Neuronal stem cell (in vitro differentiated cells): Measurements from ENCODE around the gene ERC2.

ENCODE experiments used
- DNase-seq: peaks from one replicate; pipeline ENCODE4 v3.0.0-alpha.2; 2013; ENCODE audit warnings: low spot score
- H2AFZ ChIP-seq: one replicate; pipeline ENCODE4 v1.6.1; 2013; ENCODE audit warnings: mild to moderate bottlenecking, low read length, inconsistent platforms
- H2AK5ac ChIP-seq: 2 replicates; pipeline ENCODE4 v1.6.1; 2013; ENCODE audit warnings: low read depth, mild to moderate bottlenecking, inconsistent platforms, low read length, moderate library complexity, mixed read lengths
- H2BK120ac ChIP-seq: 2 replicates; pipeline ENCODE4 v1.6.1; 2013; ENCODE audit warnings: low read depth, mild to moderate bottlenecking, inconsistent platforms, low read length, moderate library complexity, mixed read lengths
- H2BK12ac ChIP-seq: one replicate; pipeline ENCODE4 v1.6.1; 2013; ENCODE audit warnings: low read length, inconsistent platforms
- H2BK15ac ChIP-seq: 2 replicates; pipeline ENCODE4 v1.6.1; 2013; ENCODE audit warnings: mild to moderate bottlenecking, low read length, inconsistent platforms, mixed read lengths
- H2BK5ac ChIP-seq: one replicate; pipeline ENCODE4 v1.6.1; 2013; ENCODE audit warnings: inconsistent platforms, mild to moderate bottlenecking, low read length, moderate library complexity
- H3K14ac ChIP-seq: one replicate; pipeline ENCODE4 v1.6.1; 2013; ENCODE audit warnings: low read length, inconsistent platforms
- H3K18ac ChIP-seq: 2 replicates; pipeline ENCODE4 v1.6.1; 2013; ENCODE audit warnings: low read length, inconsistent platforms
- H3K23ac ChIP-seq: 2 replicates; pipeline ENCODE4 v1.6.1; 2013; ENCODE audit warnings: low read depth, mild to moderate bottlenecking, mixed read lengths, low read length, inconsistent platforms; ENCODE audit not compliant: poor library complexity
- H3K27ac ChIP-seq: replicated peaks from 3 replicates; pipeline ENCODE4 v1.5.1; 2013; ENCODE audit warnings: low read length, inconsistent platforms
- H3K27me3 ChIP-seq, 3 experiments: 2 replicates each; pipeline ENCODE4 v1.6.1; 2013; ENCODE audit warnings: low read length in 3 of 3, mild to moderate bottlenecking in 2 of 3, inconsistent platforms in 1 of 3, low read depth in 1 of 3, mixed read lengths in 1 of 3, moderate library complexity in 1 of 3; ENCODE audit not compliant: control insufficient read depth in 3 of 3, insufficient read depth in 3 of 3
- H3K36me3 ChIP-seq, 2 donors: replicated peaks in 1 of 2; 2 replicates each; pipeline ENCODE4 v1.6.1; 2013; ENCODE audit warnings: low read length in 2 of 2; ENCODE audit not compliant: control insufficient read depth in 2 of 2, insufficient read depth in 2 of 2
- H3K4ac ChIP-seq: 2 replicates; pipeline ENCODE4 v1.6.1; 2013; ENCODE audit warnings: inconsistent platforms, mild to moderate bottlenecking, low read length, moderate library complexity
- H3K4me1 ChIP-seq, 2 donors: 1 replicate in 1 of 2; 2 replicates in 1 of 2; pipeline ENCODE4 v1.6.1; 2013; ENCODE audit warnings: low read length in 2 of 2, low read depth in 1 of 2; ENCODE audit not compliant: control insufficient read depth in 2 of 2, insufficient read depth in 1 of 2
- H3K4me2 ChIP-seq: one replicate; pipeline ENCODE4 v1.6.1; 2013; ENCODE audit warnings: mild to moderate bottlenecking, low read length, inconsistent platforms; ENCODE audit not compliant: insufficient read depth, poor library complexity, severe bottlenecking
- H3K4me3 ChIP-seq, 2 donors: 2 replicates each; pipeline ENCODE4 v1.5.1; 2013; ENCODE audit warnings: low read length in 2 of 2, mild to moderate bottlenecking in 2 of 2, inconsistent platforms in 1 of 2, moderate library complexity in 1 of 2
- H3K79me1 ChIP-seq: one replicate; pipeline ENCODE4 v1.6.1; 2013; ENCODE audit warnings: low read depth, mild to moderate bottlenecking, inconsistent platforms, low read length, moderate library complexity
- H3K9ac ChIP-seq: one replicate; pipeline ENCODE4 v1.6.1; 2013; ENCODE audit warnings: mild to moderate bottlenecking, low read depth, low read length, inconsistent platforms; ENCODE audit not compliant: poor library complexity
- H3K9me3 ChIP-seq, 2 donors: replicated peaks in 1 of 2; 2 replicates each; pipeline versions ENCODE3 to v1.6.1; 2013; ENCODE audit warnings: low read length in 2 of 2, mild to moderate bottlenecking in 2 of 2, inconsistent platforms in 1 of 2, low read depth in 1 of 2, mixed read lengths in 1 of 2, moderate library complexity in 1 of 2; ENCODE audit not compliant: control insufficient read depth in 2 of 2, insufficient read depth in 1 of 2
- H4K8ac ChIP-seq: one replicate; pipeline ENCODE4 v1.6.1; 2013; ENCODE audit warnings: low read depth, mild to moderate bottlenecking, inconsistent platforms, low read length, moderate library complexity
- H4K91ac ChIP-seq: one replicate; pipeline ENCODE4 v1.6.1; 2013; ENCODE audit warnings: low read length, low read depth, mild to moderate bottlenecking, inconsistent platforms; ENCODE audit not compliant: poor library complexity
- WGBS, 2 donors: extraction: QIAGEN DNeasy Blood & Tissue Kit; methylation state at CpG; one replicate each; pipeline ENCODE4 v1.1.7; 2013; ENCODE audit warnings: missing lambda C conversion rate in 2 of 2, mixed read lengths in 1 of 2; ENCODE audit not compliant: insufficient read length in 2 of 2, insufficient replicate concordance in 1 of 2; ENCODE audit errors: extremely low coverage in 2 of 2; 5-methylcytosine and 5-hydroxymethylcytosine counted together

The ERC2 gene

DNA sequence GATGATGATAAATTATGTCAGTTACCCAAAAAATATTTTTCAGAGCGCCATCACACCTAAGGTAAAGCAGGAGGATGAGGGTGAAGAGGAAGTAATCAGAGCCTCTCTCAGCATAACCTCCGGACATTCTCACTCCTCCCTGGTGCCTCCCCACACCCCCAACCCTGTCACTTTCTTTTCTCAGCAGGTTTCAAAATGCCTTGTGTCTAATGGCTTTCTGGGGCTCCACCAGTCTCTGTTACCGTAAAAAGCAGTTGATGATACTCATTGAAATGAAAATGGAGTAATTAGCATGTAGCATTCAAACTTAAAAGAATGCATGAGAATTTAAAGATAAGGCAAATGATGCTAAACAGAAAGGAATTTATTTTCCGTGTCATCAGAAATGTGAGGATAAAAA, 180.0 kb downstream of the ERC2 start:
- Histone ChIP-seq H3K9ac (no peak overlapping the region), H3K23ac (no peak overlapping the region), H3K18ac (no peak overlapping the region), H3K4ac (no peak overlapping the region), H3K14ac (no peak overlapping the region), H4K8ac (no peak overlapping the region), H3K79me1 (no peaks in the 10 kb centered on the region), H2BK120ac (no peak overlapping the region), H2AFZ (no peak overlapping the region), H3K4me1 (peaks cover 4 to 9% of the 10 kb centered on the region in 2 donors), H3K9me3 (peaks cover 0 to 4% of the 10 kb centered on the region in 2 donors), H3K27me3 (no peaks in the 10 kb centered on the region), H3K4me2 (no peak overlapping the region), H2BK5ac (no peak overlapping the region), H3K27ac (no peak overlapping the region), H4K91ac (no peak overlapping the region), H2BK15ac (no peak overlapping the region), H3K36me3 (no peaks in the 10 kb centered on the region), H2AK5ac (no peak overlapping the region), H3K4me3 (no peak overlapping the region), H2BK12ac (no peak overlapping the region)
- DNase-seq: no peak
- WGBS, 2 donors: no CpG with 5 or more reads among the region's 4 CpGs

DNA sequence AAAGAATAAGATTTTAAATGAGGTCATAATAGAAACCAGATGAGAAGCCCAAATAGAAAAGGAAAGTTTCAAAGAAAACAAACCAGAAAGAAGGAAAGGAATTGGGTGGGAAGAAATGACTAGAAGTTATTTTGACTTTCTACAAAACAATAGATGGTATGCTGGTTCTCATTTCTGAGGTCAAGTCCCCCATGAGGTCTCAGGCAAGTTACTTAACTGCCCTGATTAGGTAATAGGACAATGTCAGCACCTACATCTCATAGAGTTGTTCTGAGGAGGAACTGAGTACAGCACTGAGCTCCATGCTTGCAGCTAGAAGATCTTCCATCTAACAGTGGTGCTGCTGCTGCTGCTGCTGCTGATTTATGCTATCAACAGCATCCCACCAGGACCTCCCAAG, 185.9 kb downstream of the ERC2 start:
- no peak overlapping the region for H2AFZ ChIP-seq
- no peak overlapping the region for H3K4me3 ChIP-seq
- H2AK5ac ChIP-seq: no peak overlapping the region
- DNase-seq: no peak
- H3K79me1 ChIP-seq: no peaks in the 10 kb centered on the region
- no peak overlapping the region for H2BK15ac ChIP-seq
- H3K4me2 ChIP-seq: no peak overlapping the region
- H3K23ac ChIP-seq: no peak overlapping the region
- no peak overlapping the region for H4K91ac ChIP-seq
- H3K14ac ChIP-seq: no peak overlapping the region
- H3K4me1 ChIP-seq: peaks cover 0 to 8% of the 10 kb centered on the region in 2 donors
- no peak overlapping the region for H3K4ac ChIP-seq
- H2BK120ac ChIP-seq: no peak overlapping the region
- H3K9ac ChIP-seq: no peak overlapping the region
- H3K27me3 ChIP-seq: no peaks in the 10 kb centered on the region
- peaks cover 3 to 15% of the 10 kb centered on the region in 2 donors for H3K9me3 ChIP-seq
- no peaks in the 10 kb centered on the region for H3K36me3 ChIP-seq
- H4K8ac ChIP-seq: no peak overlapping the region
- no peak overlapping the region for H2BK12ac ChIP-seq
- H3K18ac ChIP-seq: no peak overlapping the region
- no peak overlapping the region for H3K27ac ChIP-seq
- no peak overlapping the region for H2BK5ac ChIP-seq

DNA sequence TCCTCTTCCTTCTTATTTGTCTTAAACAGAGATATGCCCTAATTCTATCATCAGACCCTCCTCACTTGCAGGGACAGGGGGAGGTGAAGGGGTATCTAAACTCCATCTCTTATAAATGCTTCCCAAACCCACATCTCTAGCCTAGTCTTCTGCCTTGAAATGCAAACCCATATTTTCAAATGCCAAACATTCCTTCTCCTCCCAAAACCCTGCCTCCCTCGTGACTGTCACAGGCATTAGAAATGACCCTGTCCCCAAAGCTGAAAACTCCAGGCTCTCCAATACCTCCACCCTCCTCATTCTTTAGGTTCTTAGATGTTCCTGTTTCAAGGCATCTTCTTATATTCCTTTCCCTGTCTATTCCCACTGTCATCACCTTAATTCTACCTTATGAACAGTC, 191.0 kb downstream of the ERC2 start:
- no peak overlapping the region for H3K27ac ChIP-seq
- H4K8ac ChIP-seq: no peak overlapping the region
- H3K9ac ChIP-seq: no peak overlapping the region
- H2AFZ ChIP-seq: no peak overlapping the region
- H3K14ac ChIP-seq: no peak overlapping the region
- no peak overlapping the region for H3K4me2 ChIP-seq
- H4K91ac ChIP-seq: no peak overlapping the region
- H2BK5ac ChIP-seq: no peak overlapping the region
- no peak overlapping the region for H2BK15ac ChIP-seq
- WGBS, 2 donors: no CpG with 5 or more reads among the region's 1 CpG
- no peaks in the 10 kb centered on the region for H3K4me1 ChIP-seq
- H2AK5ac ChIP-seq: no peak overlapping the region
- peaks cover 0 to 2% of the 10 kb centered on the region in 2 donors for H3K36me3 ChIP-seq
- H3K79me1 ChIP-seq: no peaks in the 10 kb centered on the region
- H3K4me3 ChIP-seq: no peak overlapping the region
- no peak overlapping the region for H2BK12ac ChIP-seq
- no peak for DNase-seq
- H3K9me3 ChIP-seq: peaks cover 3 to 7% of the 10 kb centered on the region in 2 donors
- H3K18ac ChIP-seq: no peak overlapping the region
- no peak overlapping the region for H2BK120ac ChIP-seq
- H3K23ac ChIP-seq: no peak overlapping the region
- no peak overlapping the region for H3K4ac ChIP-seq
- H3K27me3 ChIP-seq: no peaks in the 10 kb centered on the region

DNA sequence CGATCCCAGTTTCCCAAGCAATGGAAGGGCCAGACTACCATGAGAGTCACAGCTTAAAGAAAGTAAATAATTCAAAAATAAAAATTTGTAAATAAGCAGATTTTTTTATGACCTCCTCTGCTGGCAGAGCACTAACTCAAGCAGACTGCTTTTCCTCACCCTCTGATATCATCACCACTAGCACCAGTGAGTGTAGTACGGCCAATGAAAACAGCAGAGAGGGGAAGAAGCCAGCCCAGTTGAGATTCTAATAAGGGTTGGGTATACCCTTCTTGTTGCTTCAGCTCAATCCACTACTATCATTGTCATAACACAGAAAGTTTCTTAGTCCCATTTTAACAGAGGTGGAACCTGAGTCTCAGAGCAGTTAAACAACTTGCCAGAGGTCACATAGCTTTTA, 193.1 kb downstream of the ERC2 start:
- Histone ChIP-seq H3K14ac (no peak overlapping the region), H3K9ac (no peak overlapping the region), H3K4me2 (no peak overlapping the region), H2BK15ac (no peak overlapping the region), H2BK12ac (no peak overlapping the region), H4K8ac (no peak overlapping the region), H3K23ac (no peak overlapping the region), H2BK120ac (no peak overlapping the region), H2AK5ac (no peak overlapping the region), H3K18ac (no peak overlapping the region), H2BK5ac (no peak overlapping the region), H3K4ac (no peak overlapping the region), H3K36me3 (peaks cover 0 to 2% of the 10 kb centered on the region in 2 donors), H2AFZ (no peak overlapping the region), H3K4me3 (no peak overlapping the region), H3K9me3 (peaks cover 1 to 7% of the 10 kb centered on the region in 2 donors), H3K4me1 (no peaks in the 10 kb centered on the region), H3K27ac (no peak overlapping the region), H3K79me1 (no peaks in the 10 kb centered on the region), H4K91ac (no peak overlapping the region), H3K27me3 (no peaks in the 10 kb centered on the region)
- no CpG with 5 or more reads among the region's 2 CpGs for WGBS, 2 donors
- no peak for DNase-seq
